ENCODE measurements around the gene USP17L11.
"Not testable (repeated sequence)": the region's sequence is repeated elsewhere in the genome, so short reads cannot be mapped to it uniquely, and the experiment has no call there.

Gene USP17L11, protein sequence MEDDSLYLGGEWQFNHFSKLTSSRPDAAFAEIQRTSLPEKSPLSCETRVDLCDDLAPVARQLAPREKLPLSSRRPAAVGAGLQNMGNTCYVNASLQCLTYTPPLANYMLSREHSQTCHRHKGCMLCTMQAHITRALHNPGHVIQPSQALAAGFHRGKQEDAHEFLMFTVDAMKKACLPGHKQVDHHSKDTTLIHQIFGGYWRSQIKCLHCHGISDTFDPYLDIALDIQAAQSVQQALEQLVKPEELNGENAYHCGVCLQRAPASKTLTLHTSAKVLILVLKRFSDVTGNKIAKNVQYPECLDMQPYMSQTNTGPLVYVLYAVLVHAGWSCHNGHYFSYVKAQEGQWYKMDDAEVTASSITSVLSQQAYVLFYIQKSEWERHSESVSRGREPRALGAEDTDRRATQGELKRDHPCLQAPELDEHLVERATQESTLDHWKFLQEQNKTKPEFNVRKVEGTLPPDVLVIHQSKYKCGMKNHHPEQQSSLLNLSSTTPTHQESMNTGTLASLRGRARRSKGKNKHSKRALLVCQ

DNA sequence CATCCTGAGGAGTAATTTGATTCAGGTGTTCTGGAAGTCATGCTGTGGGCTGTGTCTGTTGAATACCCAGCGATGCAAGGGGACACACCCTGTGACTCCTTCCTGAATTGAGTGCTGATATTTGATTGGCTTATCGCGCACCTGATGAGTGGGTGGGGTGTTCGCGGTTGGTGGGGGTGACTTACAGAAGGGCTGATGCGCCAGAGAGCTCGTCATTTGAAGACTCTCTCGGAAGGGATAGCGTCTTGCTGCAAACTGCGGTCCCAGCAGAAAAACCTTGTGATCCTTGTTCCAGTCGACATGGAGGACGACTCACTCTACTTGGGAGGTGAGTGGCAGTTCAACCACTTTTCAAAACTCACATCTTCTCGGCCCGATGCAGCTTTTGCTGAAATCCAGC is at the start of gene USP17L11:
TSS of gene USP17L11 (plus strand) at position 301 of the 400 bp plus-strand sequence. CDS start at position 301, 0 bp downstream.
- not testable (repeated sequence) for DNase-seq (ENCODE audit: low read depth in 2 of 2)

DNA sequence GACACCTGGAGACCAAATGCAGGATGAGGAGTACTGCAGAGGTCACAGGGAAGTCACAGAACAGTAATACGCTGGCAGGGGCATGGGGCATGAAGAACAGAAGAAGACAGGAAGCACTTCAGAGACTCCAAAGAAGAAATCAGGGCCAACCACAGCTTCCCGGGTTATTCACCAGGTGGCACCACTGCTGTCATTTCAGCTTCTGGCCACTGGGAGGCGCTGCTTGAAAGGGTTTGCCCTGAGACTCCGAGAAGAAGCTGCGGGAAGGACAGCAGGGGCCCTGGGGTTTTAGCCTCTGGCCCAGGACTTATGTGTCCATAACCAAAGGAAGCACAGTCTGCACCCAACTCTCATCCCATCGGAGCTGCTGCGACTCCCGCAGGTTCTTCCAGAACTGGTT is 49.2 kb upstream of the USP17L11 start:
- DNase-seq (ENCODE audit: low read depth in 2 of 2) = not testable (repeated sequence)

DNA sequence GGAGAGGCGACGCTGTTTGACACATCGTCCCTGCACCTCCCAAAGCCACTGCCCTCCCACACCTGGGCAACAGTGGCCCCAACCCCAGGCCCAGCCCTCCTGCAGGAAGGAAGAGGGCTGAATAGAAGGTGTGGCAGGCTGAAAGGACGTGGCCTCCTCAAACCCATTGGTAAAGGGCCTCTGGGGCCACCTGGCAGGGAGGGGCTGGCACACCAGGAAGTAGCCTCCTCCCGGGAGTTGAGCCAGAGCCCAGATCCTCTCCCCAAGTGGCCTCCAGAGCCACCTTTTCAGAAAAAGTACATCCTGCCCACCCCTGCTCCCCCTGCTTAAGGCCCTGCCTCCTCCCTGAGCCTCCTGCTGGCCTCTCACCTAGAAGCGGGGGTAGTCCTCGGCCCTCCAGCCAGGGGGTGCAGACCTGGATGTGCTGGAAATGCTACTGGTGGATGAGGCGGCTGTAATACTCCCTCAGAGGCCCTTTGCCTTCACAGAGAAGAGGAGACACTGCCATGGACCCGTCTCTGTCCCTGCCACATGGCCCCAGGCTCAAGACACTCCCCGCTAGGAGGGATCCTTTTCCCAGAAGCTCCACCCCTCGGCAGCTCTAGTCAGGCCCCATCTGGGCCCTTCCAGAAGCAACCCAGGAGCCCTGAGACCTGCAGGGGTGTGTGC is 45.3 kb upstream of the USP17L11 start, which contains the start of gene FAM90A26:
TSS of gene FAM90A26 (plus strand) at position 619 of the 669 bp plus-strand sequence. CDS start 2,764 bp downstream, outside the sequence.
- not testable (repeated sequence) for DNase-seq (ENCODE audit: low read depth in 2 of 2)

DNA sequence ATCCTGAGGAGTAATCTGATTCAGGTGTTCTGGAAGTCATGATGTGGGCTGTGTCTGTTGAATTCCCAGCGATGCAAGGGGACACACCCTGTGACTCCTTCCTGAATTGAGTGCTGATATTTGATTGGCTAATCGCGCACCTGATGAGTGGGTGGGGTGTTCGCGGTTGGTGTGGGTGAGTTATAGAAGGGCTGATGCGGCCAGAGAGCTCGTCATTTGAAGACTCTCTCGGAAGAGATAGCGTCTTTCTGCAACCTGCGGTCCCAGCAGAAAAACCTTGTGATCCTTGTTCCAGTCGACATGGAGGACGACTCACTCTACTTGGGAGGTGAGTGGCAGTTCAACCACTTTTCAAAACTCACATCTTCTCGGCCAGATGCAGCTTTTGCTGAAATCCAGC is 4.8 kb upstream of the USP17L11 start, which contains the start of gene USP17L10:
TSS of gene USP17L10 (plus strand) at position 301 of the 400 bp plus-strand sequence. CDS start at position 301, 0 bp downstream.
- DNase-seq (ENCODE audit: low read depth in 2 of 2) = not testable (repeated sequence)

DNA sequence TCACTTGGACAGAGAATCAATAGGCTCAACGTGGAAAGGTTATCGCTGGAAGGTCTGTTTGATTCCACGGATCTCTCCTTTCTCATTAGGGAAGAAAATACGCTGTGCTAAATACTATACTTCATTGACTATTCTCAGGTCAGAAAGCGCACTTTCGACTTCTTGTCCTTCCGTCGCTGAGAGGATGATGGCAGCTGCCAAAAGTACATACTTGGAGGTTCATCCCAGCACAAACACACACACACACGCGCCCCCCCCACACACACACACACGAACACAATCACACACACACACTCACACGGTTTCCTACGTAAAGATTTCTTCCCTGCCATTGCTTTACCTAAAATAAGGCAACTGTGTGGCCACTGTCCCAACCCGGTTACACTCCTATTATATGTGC is 504 bp upstream of the USP17L11 start:
- not testable (repeated sequence) for DNase-seq (ENCODE audit: low read depth in 2 of 2)

DNA sequence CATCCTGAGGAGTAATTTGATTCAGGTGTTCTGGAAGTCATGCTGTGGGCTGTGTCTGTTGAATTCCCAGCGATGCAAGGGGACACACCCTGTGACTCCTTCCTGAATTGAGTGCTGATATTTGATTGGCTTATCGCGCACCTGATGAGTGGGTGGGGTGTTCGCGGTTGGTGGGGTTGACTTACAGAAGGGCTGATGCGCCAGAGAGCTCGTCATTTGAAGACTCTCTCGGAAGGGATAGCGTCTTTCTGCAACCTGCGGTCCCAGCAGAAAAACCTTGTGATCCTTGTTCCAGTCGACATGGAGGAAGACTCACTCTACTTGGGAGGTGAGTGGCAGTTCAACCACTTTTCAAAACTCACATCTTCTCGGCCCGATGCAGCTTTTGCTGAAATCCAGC is 4.6 kb downstream of the USP17L11 start, which contains the start of gene USP17L12:
TSS of gene USP17L12 (plus strand) at position 301 of the 400 bp plus-strand sequence. CDS start at position 301, 0 bp downstream.
- not testable (repeated sequence) for DNase-seq (ENCODE audit: low read depth in 2 of 2)

DNA sequence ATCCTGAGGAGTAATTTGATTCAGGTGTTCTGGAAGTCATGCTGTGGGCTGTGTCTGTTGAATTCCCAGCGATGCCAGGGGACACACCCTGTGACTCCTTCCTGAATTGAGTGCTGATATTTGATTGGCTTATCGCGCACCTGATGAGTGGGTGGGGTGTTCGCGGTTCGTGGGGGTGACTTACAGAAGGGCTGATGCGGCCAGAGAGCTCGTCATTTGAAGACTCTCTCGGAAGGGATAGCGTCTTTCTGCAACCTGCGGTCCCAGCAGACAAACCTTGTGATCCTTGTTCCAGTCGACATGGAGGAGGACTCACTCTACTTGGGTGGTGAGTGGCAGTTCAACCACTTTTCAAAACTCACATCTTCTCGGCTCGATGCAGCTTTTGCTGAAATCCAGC is 9.4 kb downstream of the USP17L11 start, which contains the start of gene USP17L13:
TSS of gene USP17L13 (plus strand) at position 301 of the 400 bp plus-strand sequence. CDS start at position 301, 0 bp downstream.
- DNase-seq (ENCODE audit: low read depth in 2 of 2) = not testable (repeated sequence)

DNA sequence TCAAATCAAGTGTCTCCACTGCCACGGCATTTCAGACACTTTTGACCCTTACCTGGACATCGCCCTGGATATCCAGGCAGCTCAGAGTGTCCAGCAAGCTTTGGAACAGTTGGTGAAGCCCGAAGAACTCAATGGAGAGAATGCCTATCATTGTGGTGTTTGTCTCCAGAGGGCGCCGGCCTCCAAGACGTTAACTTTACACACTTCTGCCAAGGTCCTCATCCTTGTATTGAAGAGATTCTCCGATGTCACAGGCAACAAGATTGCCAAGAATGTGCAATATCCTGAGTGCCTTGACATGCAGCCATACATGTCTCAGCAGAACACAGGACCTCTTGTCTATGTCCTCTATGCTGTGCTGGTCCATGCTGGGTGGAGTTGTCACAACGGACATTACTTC is 15.0 kb downstream of the USP17L11 start:
- DNase-seq (ENCODE audit: low read depth in 2 of 2) = not testable (repeated sequence)

DNA sequence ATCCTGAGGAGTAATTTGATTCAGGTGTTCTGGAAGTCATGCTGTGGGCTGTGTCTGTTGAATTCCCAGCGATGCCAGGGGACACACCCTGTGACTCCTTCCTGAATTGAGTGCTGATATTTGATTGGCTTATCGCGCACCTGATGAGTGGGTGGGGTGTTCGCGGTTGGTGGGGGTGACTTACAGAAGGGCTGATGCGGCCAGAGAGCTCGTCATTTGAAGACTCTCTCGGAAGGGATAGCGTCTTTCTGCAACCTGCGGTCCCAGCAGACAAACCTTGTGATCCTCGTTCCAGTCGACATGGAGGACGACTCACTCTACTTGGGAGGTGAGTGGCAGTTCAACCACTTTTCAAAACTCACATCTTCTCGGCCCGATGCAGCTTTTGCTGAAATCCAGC is 18.9 kb downstream of the USP17L11 start, which contains the start of gene USP17L15:
TSS of gene USP17L15 (plus strand) at position 301 of the 400 bp plus-strand sequence. CDS start at position 301, 0 bp downstream.
- not testable (repeated sequence) for DNase-seq (ENCODE audit: low read depth in 2 of 2)

DNA sequence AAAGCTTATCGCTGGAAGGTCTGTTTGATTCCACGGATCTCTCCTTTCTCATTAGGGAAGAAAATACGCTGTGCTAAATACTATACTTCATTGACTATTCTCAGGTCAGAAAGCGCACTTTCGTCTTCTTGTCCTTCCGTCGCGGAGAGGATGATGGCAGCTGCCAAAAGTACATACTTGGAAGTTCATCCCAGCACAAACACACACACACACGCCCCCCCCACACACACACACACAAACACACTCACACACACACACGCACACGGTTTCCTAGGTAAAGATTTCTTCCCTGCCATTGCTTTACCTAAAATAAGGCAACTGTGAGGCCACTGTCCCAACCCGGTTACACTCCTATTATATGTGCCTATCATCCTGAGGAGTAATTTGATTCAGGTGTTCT is 23.3 kb downstream of the USP17L11 start:
- not testable (repeated sequence) for DNase-seq (ENCODE audit: low read depth in 2 of 2)

DNA sequence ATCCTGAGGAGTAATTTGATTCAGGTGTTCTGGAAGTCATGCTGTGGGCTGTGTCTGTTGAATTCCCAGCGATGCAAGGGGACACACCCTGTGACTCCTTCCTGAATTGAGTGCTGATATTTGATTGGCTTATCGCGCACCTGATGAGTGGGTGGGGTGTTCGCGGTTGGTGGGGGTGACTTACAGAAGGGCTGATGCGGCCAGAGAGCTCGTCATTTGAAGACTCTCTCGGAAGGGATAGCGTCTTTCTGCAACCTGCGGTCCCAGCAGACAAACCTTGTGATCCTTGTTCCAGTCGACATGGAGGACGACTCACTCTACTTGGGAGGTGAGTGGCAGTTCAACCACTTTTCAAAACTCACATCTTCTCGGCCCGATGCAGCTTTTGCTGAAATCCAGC is 28.4 kb downstream of the USP17L11 start, which contains the start of gene USP17L17:
TSS of gene USP17L17 (plus strand) at position 301 of the 400 bp plus-strand sequence. CDS start at position 301, 0 bp downstream.
- DNase-seq (ENCODE audit: low read depth in 2 of 2) = not testable (repeated sequence)

DNA sequence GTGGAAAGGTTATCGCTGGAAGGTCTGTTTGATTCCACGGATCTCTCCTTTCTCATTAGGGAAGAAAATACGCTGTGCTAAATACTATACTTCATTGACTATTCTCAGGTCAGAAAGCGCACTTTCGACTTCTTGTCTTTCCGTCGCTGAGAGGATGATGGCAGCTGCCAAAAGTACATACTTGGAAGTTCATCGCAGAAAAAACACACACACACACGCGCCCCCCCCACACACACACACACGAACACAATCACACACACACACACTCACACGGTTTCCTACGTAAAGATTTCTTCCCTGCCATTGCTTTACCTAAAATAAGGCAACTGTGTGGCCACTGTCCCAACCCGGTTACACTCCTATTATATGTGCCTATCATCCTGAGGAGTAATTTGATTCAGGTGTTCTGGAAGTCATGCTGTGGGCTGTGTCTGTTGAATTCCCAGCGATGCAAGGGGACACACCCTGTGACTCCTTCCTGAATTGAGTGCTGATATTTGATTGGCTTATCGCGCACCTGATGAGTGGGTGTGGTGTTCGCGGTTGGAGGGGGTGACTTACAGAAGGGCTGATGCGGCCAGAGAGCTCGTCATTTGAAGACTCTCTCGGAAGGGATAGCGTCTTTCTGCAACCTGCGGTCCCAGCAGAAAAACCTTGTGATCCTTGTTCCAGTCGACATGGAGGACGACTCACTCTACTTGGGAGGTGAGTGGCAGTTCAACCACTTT is 32.9 kb downstream of the USP17L11 start, which contains the start of gene USP17L18:
TSS of gene USP17L18 (plus strand) at position 678 of the 728 bp plus-strand sequence. CDS start at position 678, 0 bp downstream.
- not testable (repeated sequence) for DNase-seq (ENCODE audit: low read depth in 2 of 2)

DNA sequence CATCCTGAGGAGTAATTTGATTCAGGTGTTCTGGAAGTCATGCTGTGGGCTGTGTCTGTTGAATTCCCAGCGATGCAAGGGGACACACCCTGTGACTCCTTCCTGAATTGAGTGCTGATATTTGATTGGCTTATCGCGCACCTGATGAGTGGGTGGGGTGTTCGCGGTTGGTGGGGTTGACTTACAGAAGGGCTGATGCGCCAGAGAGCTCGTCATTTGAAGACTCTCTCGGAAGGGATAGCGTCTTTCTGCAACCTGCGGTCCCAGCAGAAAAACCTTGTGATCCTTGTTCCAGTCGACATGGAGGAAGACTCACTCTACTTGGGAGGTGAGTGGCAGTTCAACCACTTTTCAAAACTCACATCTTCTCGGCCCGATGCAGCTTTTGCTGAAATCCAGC is 37.9 kb downstream of the USP17L11 start, which contains the start of gene USP17L19:
TSS of gene USP17L19 (plus strand) at position 301 of the 400 bp plus-strand sequence. CDS start at position 301, 0 bp downstream.
- not testable (repeated sequence) for DNase-seq (ENCODE audit: low read depth in 2 of 2)

DNA sequence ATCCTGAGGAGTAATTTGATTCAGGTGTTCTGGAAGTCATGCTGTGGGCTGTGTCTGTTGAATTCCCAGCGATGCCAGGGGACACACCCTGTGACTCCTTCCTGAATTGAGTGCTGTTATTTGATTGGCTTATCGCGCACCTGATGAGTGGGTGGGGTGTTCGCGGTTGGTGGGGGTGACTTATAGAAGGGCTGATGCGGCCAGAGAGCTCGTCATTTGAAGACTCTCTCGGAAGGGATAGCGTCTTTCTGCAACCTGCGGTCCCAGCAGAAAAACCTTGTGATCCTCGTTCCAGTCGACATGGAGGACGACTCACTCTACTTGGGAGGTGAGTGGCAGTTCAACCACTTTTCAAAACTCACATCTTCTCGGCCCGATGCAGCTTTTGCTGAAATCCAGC is 42.6 kb downstream of the USP17L11 start, which contains the start of gene USP17L20:
TSS of gene USP17L20 (plus strand) at position 301 of the 400 bp plus-strand sequence. CDS start at position 301, 0 bp downstream.
- not testable (repeated sequence) for DNase-seq (ENCODE audit: low read depth in 2 of 2)

DNA sequence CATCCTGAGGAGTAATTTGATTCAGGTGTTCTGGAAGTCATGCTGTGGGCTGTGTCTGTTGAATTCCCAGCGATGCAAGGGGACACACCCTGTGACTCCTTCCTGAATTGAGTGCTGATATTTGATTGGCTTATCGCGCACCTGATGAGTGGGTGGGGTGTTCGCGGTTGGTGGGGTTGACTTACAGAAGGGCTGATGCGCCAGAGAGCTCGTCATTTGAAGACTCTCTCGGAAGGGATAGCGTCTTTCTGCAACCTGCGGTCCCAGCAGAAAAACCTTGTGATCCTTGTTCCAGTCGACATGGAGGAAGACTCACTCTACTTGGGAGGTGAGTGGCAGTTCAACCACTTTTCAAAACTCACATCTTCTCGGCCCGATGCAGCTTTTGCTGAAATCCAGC is 47.4 kb downstream of the USP17L11 start, which contains the start of gene USP17L21:
TSS of gene USP17L21 (plus strand) at position 301 of the 400 bp plus-strand sequence. CDS start at position 301, 0 bp downstream.
- not testable (repeated sequence) for DNase-seq (ENCODE audit: low read depth in 2 of 2)
